NT2/D1 (cell line): Measurements from ENCODE around the gene MDM2.

Experiments used
- YY1 ChIP-seq: IDR thresholded peaks from 2 replicates; pipeline ENCODE4 v1.6.1; 2011; ENCODE audit not compliant: insufficient read length, insufficient read depth
- ZNF274 ChIP-seq: IDR thresholded peaks from 2 replicates; pipeline ENCODE4 v1.6.1; 2011; ENCODE audit warnings: mild to moderate bottlenecking, low read depth, low read length

DNA sequence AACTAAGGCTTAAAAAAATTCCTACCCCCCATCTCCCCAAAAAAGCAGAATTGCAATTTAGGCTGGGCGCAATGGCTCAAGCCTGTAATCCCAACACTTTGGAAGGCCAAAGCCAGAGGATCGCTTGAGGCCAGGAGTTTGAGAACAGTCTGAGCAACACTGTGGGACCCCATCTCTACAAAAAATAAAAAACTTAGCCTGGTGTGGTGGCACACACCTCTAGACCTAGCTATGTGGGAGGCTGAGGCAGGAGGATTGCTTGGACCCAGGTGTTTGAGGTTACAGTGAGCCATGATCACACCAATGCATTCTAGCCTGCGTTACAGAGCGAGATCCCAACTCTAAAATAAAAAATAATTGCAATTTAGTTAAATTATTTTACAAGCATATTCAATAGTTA, 70.9 kb downstream of the MDM2 start:
- no peak for TF ChIP-seq ZNF274
- no peak for TF ChIP-seq YY1
